B cell (primary cell): ENCODE measurements around the gene ITGAV. TPM values are rescaled to one million over a fixed set of nuclear protein-coding genes. Genes with fewer than 3 reads are reported as not detected.

ENCODE experiments used
- ATAC-seq: fragments of 200-7000 bp; cut with Tn5 transposase; one replicate; pipeline ENCODE4 v1.10.0; 2021; ENCODE audit warnings: low read depth, mild to moderate bottlenecking, moderate number of reproducible peaks, moderate library complexity
- CTCF ChIA-PET: fragments of 350-600 bp; sonication (Branson Sonifier 250); formaldehyde crosslinking; loops from one replicate; lab custom pipeline; 2021; ENCODE audit warnings: antibody characterized with exemption, inconsistent platforms; lab: Charles Lee
- POLR2A ChIA-PET: fragments of 350-600 bp; sonication (Branson Sonifier 250); formaldehyde crosslinking; loops from one replicate; lab custom pipeline; 2021; ENCODE audit warnings: antibody characterized with exemption; lab: Charles Lee
- DNase-seq: peaks from one replicate; pipeline ENCODE4 v3.0.0; 2013
- H2AFZ ChIP-seq: 2 replicates; pipeline ENCODE4 v1.6.1; 2012; ENCODE audit warnings: mild to moderate bottlenecking, low read depth, low read length; ENCODE audit not compliant: insufficient read depth, poor library complexity, severe bottlenecking
- H3K27ac ChIP-seq, 2 donors: 1 replicate in 1 of 2; 2 replicates in 1 of 2; pipeline ENCODE4 v1.5.1; 2012 to 2013; ENCODE audit warnings: low read length in 2 of 2, mild to moderate bottlenecking in 2 of 2, moderate library complexity in 1 of 2
- H3K27me3 ChIP-seq, 4 experiments: fragments of 200-600 bp in 1 of 4; sonication (generic) in 1 of 4; replicated peaks in 1 of 4; 1 replicate in 2 of 4; 2 replicates in 2 of 4; pipeline versions ENCODE4 v1.6.1 to v1.7.0; 2013 to 2016; ENCODE audit warnings: low read length in 3 of 4, mild to moderate bottlenecking in 2 of 4, mixed read lengths in 1 of 4, moderate library complexity in 1 of 4; ENCODE audit not compliant: insufficient read depth in 4 of 4, control insufficient read depth in 3 of 4; ENCODE audit errors: control extremely low read depth in 1 of 4
- H3K36me3 ChIP-seq, 2 experiments: replicated peaks in 1 of 2; 1 replicate in 1 of 2; 2 replicates in 1 of 2; pipeline versions ENCODE4 v1.6.1 to v1.7.1; 2013; ENCODE audit warnings: low read length in 1 of 2; ENCODE audit not compliant: insufficient read depth in 2 of 2, control insufficient read depth in 1 of 2; ENCODE audit errors: control extremely low read depth in 1 of 2, extremely low read depth in 1 of 2
- H3K4me1 ChIP-seq, 2 donors: fragments of 200-600 bp in 1 of 2; sonication (generic) in 1 of 2; 1 replicate in 1 of 2; 2 replicates in 1 of 2; pipeline versions ENCODE4 v1.5.1 to v1.6.1; 2013 to 2017; ENCODE audit warnings: low read length in 2 of 2; ENCODE audit not compliant: control insufficient read depth in 2 of 2, insufficient read depth in 2 of 2
- H3K4me2 ChIP-seq: replicated peaks from 2 replicates; pipeline ENCODE3; 2012; ENCODE audit warnings: mild to moderate bottlenecking, low read depth, low read length; ENCODE audit not compliant: poor library complexity, severe bottlenecking
- H3K4me3 ChIP-seq, 5 experiments: fragments of 200-600 bp in 1 of 5; sonication (generic) in 1 of 5; 1 replicate in 3 of 5; 2 replicates in 2 of 5; pipeline versions ENCODE4 v1.5.1 to v1.7.0; 2011 to 2016; ENCODE audit warnings: low read length in 4 of 5, mild to moderate bottlenecking in 4 of 5, low read depth in 2 of 5, control low read depth in 1 of 5, moderate library complexity in 1 of 5; ENCODE audit not compliant: insufficient read depth in 1 of 5; ENCODE audit errors: control extremely low read depth in 1 of 5, extremely low read depth in 1 of 5
- H3K79me2 ChIP-seq: fragments of 200-600 bp; sonication (generic); one replicate; pipeline ENCODE4 v1.6.0; 2016; ENCODE audit warnings: low read length; ENCODE audit not compliant: control insufficient read depth, insufficient read depth
- H3K9ac ChIP-seq: fragments of 200-600 bp; sonication (generic); 2 replicates; pipeline ENCODE4 v1.6.1; 2017; ENCODE audit warnings: mild to moderate bottlenecking, low read length, moderate library complexity
- H3K9me3 ChIP-seq, 3 donors: one replicate each; pipeline versions ENCODE4 v1.6.1 to v1.7.1; 2013; ENCODE audit warnings: low read length in 2 of 3; ENCODE audit not compliant: control insufficient read depth in 2 of 3, insufficient read depth in 1 of 3; ENCODE audit errors: control extremely low read depth in 1 of 3
- H4K20me1 ChIP-seq: 2 replicates; pipeline ENCODE4 v1.6.0; 2012; ENCODE audit warnings: mild to moderate bottlenecking, low read length; ENCODE audit not compliant: insufficient read depth, control insufficient read depth, poor library complexity, severe bottlenecking
- H3K27ac Mint-ChIP-seq: one replicate; pipeline ENCODE4 v1.8.0; 2021; ENCODE audit warnings: mixed read lengths
- H3K27me3 Mint-ChIP-seq: one replicate; pipeline ENCODE4 v1.8.0; 2021; ENCODE audit warnings: mixed read lengths
- H3K4me1 Mint-ChIP-seq: one replicate; pipeline ENCODE4 v1.8.0; 2021; ENCODE audit warnings: mixed read lengths
- H3K4me3 Mint-ChIP-seq: one replicate; pipeline ENCODE4 v1.8.0; 2021; ENCODE audit warnings: mixed read lengths
- H3K9me3 Mint-ChIP-seq: one replicate; pipeline ENCODE4 v1.8.0; 2022; ENCODE audit warnings: mixed read lengths; ENCODE audit not compliant: insufficient read depth
- CTCF ChIP-seq: fragments of 200-600 bp; IDR thresholded peaks from one replicate; pipeline ENCODE4 v1.8.0; 2022; ENCODE audit warnings: antibody characterized with exemption, mild to moderate bottlenecking
- EZH2 ChIP-seq: IDR thresholded peaks from 2 replicates; pipeline ENCODE4 v1.6.1; 2012; ENCODE audit warnings: borderline replicate concordance, low read depth, mild to moderate bottlenecking, moderate library complexity, low read length; ENCODE audit not compliant: insufficient read depth, poor library complexity, severe bottlenecking
- WGBS: methylation state at CpG from one replicate; pipeline ENCODE4 v1.1.5; 2013; ENCODE audit warnings: missing lambda C conversion rate; ENCODE audit not compliant: insufficient coverage; 5-methylcytosine and 5-hydroxymethylcytosine counted together
- intact Hi-C: fragments of 100-400 bp; cut with micrococcal nuclease; formaldehyde crosslinking; loops from one replicate; pipeline ENCODE4 v1.10.0; 2022
- polyA plus RNA-seq: library from polyadenylated mRNA; depleted of rRNA; stranded (reverse); fragments of >200 nt; gene quantifications from 2 replicates; pipeline ENCODE4 v1.2.3, GENCODE V29; 2012
- total RNA-seq, 2 donors: library from RNA; stranded (reverse); fragments of 120-200 nt in 1 of 2; gene quantifications; 1 replicate in 1 of 2; 2 replicates in 1 of 2; pipeline versions ENCODE4 v1.2.3 to v1.2.4, GENCODE V29; 2013 to 2022

The ITGAV gene
- total and polyA plus RNA-seq, 2 donors (not counting 1 experiment from before 2014, with no cell fraction given), result 0.58 to 3.6 TPM

- Histone ChIP-seq H3K4me3 (no peak overlapping the region), H2AFZ (no peak overlapping the region), H3K9ac (no peak overlapping the region), H3K9me3 (no peaks in the 10 kb centered on the region), H3K27me3 (no peaks in the 10 kb centered on the region), H3K4me2 (no peak overlapping the region), H3K27ac (no peak overlapping the region), H4K20me1 (no peaks in the 10 kb centered on the region), H3K4me1 (no peaks in the 10 kb centered on the region), H3K79me2 (no peaks in the 10 kb centered on the region), H3K36me3 (peaks cover 0 to 1% of the 10 kb centered on the region in 2 experiments)
- Mint-ChIP-seq H3K27me3 (no peaks in the 10 kb centered on the region), H3K27ac (no peak overlapping the region), H3K4me1 (no peaks in the 10 kb centered on the region), H3K9me3 (no peaks in the 10 kb centered on the region), H3K4me3 (no peak overlapping the region)
- DNase-seq (no peak), ATAC-seq (no peak)
- intact Hi-C loops, result no loop called here
- CTCF ChIA-PET, result no interaction called here
- TF ChIP-seq CTCF (no peak), EZH2 (no peak)
- POLR2A ChIA-PET, result no interaction called here
- WGBS, result no CpG with 5 or more reads among the region's 2 CpGs
Observed at GRCh38 chr2:186611526-186611925, 21.7 kb downstream of the ITGAV start.

GRCh38 chr2:186612026-186612425 lies 22.2 kb downstream of the ITGAV start:
- H3K4me1 ChIP-seq, result no peaks in the 10 kb centered on the region
- H4K20me1 ChIP-seq, result no peaks in the 10 kb centered on the region
- H3K36me3 ChIP-seq, result no peaks in the 10 kb centered on the region
- no peak for DNase-seq
- no peaks in the 10 kb centered on the region for H3K9me3 ChIP-seq
- intact Hi-C loops, result no loop called here
- ChIA-PET POLR2A (no interaction called here), CTCF (no interaction called here)
- no peaks in the 10 kb centered on the region for H3K9me3 Mint-ChIP-seq
- no peak overlapping the region for H3K9ac ChIP-seq
- H3K4me2 ChIP-seq, result no peak overlapping the region
- no CpG with 5 or more reads among the region's 2 CpGs for WGBS
- H3K27ac ChIP-seq, result no peak overlapping the region
- no peak for ATAC-seq
- H3K4me1 Mint-ChIP-seq, result no peaks in the 10 kb centered on the region
- no peak overlapping the region for H2AFZ ChIP-seq
- no peaks in the 10 kb centered on the region for H3K27me3 ChIP-seq
- H3K27me3 Mint-ChIP-seq, result no peaks in the 10 kb centered on the region
- no peak for TF ChIP-seq CTCF
- TF ChIP-seq EZH2, result no peak
- H3K4me3 ChIP-seq, result no peak overlapping the region
- no peaks in the 10 kb centered on the region for H3K79me2 ChIP-seq
- no peak overlapping the region for H3K27ac Mint-ChIP-seq
- no peak overlapping the region for H3K4me3 Mint-ChIP-seq
